Tibial artery (tissue), 4 donors: Measurements from ENCODE around the gene LUZP1.

Experiments
- DNase-seq, 2 donors: peaks; one replicate each; pipeline ENCODE4 v3.0.0-alpha.2; 2019
- H3K27ac ChIP-seq, 2 donors: fragments of 200-600 bp; sonication (generic) in 1 of 2; 1 replicate in 1 of 2; 2 replicates in 1 of 2; pipeline ENCODE4 v1.5.1; 2018 to 2019; ENCODE audit warnings: mild to moderate bottlenecking in 1 of 2
- H3K27me3 ChIP-seq, 2 donors: fragments of 200-600 bp; sonication (generic) in 1 of 2; one replicate each; pipeline versions ENCODE4 v1.5.1 to v1.6.0; 2016 to 2019
- H3K36me3 ChIP-seq, 3 donors: fragments of 200-600 bp; sonication (generic) in 2 of 3; one replicate each; pipeline ENCODE4 v1.5.1; 2016 to 2019; ENCODE audit warnings: mild to moderate bottlenecking in 2 of 3
- H3K4me1 ChIP-seq, 4 donors: fragments of 200-600 bp; sonication (generic) in 2 of 4; 1 replicate in 3 of 4; 2 replicates in 1 of 4; pipeline ENCODE4 v1.5.1; 2016 to 2019
- H3K4me3 ChIP-seq, 2 donors: fragments of 200-600 bp; sonication (generic) in 1 of 2; 1 replicate in 1 of 2; 2 replicates in 1 of 2; pipeline ENCODE4 v1.5.1; 2018 to 2019; ENCODE audit warnings: mild to moderate bottlenecking in 2 of 2
- H3K9me3 ChIP-seq, 3 donors: fragments of 200-600 bp; sonication (generic) in 1 of 3; one replicate each; pipeline ENCODE4 v1.5.1; 2016 to 2019
- intact Hi-C: fragments of 100-400 bp; cut with DNase I; formaldehyde crosslinking; loops from one replicate; pipeline ENCODE4 v1.15.0; 2023; ENCODE audit warnings: low total_unique reads
- TF ChIP-seq, protein P1 (sequence below), 2 experiments: fragments of 200-600 bp in 1 of 2; fragments of 450-650 bp in 1 of 2; IDR thresholded peaks; one replicate each; pipeline ENCODE4 v1.5.1; 2017 to 2019; ENCODE audit warnings: antibody characterized with exemption in 2 of 2, mild to moderate bottlenecking in 1 of 2, moderate library complexity in 1 of 2

LUZP1 gene

DNA sequence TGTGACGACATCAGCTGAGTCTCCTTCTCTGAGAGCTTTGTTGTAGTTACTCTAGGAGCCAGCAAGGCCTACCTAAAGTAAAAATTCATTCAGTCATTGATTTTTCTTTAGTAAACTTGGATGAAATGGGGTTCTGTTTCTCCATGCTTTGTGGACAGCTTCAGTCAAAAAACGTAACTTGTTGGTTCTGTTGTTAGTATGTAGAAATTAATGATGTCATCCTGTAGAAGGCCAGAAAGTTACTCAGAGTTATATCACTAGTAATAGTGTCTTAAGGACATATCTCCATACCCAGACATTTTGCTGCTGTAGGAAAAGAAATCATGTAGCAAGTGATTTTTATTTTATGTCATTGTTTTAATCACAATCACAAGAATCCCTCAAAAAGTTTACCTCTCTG lies 106.4 kb downstream of the LUZP1 start:
- Histone ChIP-seq H3K27ac (no peak overlapping the region), H3K36me3 (peaks cover 43 to 75% (median 49%) of the 10 kb centered on the region in 3 donors), H3K4me3 (no peak overlapping the region), H3K4me1 (no peaks in the 10 kb centered on the region), H3K27me3 (no peaks in the 10 kb centered on the region), H3K9me3 (no peaks in the 10 kb centered on the region)
- TF ChIP-seq, protein P1, sequence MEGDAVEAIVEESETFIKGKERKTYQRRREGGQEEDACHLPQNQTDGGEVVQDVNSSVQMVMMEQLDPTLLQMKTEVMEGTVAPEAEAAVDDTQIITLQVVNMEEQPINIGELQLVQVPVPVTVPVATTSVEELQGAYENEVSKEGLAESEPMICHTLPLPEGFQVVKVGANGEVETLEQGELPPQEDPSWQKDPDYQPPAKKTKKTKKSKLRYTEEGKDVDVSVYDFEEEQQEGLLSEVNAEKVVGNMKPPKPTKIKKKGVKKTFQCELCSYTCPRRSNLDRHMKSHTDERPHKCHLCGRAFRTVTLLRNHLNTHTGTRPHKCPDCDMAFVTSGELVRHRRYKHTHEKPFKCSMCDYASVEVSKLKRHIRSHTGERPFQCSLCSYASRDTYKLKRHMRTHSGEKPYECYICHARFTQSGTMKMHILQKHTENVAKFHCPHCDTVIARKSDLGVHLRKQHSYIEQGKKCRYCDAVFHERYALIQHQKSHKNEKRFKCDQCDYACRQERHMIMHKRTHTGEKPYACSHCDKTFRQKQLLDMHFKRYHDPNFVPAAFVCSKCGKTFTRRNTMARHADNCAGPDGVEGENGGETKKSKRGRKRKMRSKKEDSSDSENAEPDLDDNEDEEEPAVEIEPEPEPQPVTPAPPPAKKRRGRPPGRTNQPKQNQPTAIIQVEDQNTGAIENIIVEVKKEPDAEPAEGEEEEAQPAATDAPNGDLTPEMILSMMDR (IDR thresholded peaks at IDR 0.05): no peak
- no peak for DNase-seq
- intact Hi-C loops: no loop called here

DNA sequence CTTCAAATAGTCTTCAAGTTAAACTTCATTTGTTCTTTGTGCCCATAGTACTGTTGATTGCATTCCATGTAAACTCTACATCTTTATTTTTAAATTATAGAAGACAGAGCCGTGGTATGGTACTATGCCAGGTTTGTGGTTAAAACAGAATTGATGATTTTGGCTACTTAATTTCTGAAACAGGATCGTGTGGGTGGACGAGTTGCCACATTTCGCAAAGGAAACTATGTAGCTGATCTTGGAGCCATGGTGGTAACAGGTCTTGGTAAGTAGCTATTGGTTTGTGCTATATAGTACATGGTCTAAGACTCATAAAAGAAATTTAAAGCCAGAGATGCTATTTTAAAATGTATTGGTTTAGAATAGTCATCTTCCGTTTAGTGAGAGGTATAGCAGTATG lies 111.4 kb downstream of the LUZP1 start:
- no peak for DNase-seq
- no peaks in the 10 kb centered on the region for H3K4me1 ChIP-seq
- no peak overlapping the region for H3K27ac ChIP-seq
- intact Hi-C loops: no loop called here
- H3K4me3 ChIP-seq: no peak overlapping the region
- TF ChIP-seq, protein P1 (IDR thresholded peaks at IDR 0.05): no peak
- H3K36me3 ChIP-seq: peaks cover 43 to 73% (median 56%) of the 10 kb centered on the region in 3 donors
- no peaks in the 10 kb centered on the region for H3K27me3 ChIP-seq
- no peaks in the 10 kb centered on the region for H3K9me3 ChIP-seq

DNA sequence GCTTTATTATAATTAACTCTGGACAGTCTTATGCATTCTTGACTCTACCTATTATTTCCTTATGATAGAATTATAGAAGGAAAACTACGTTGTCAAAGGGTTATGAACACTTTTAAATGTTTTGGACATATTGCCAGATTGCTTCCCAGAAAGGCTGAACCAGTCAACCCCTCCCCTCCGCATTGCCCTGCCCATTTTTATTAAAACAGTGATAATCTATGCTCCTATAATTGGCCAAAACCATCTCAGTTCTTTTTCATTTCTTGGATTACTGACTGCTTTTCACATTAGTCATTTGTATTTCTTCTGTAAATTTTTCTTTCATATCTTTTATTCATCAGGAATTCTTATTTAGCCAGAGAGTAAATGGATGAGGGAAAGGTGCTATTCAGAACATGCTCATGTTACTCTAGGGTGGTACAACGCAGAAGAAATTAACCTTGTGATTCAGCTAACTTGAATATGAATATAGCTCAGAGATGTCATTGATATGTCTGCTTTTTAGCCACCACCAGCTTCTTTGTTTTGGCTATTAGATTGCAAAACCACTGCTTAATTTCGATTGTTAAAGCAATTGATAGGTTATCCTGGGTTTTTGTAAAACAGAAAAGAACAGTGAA lies 117.3 kb downstream of the LUZP1 start:
- Histone ChIP-seq H3K4me3 (no peak overlapping the region), H3K36me3 (peaks cover 14 to 29% (median 27%) of the 10 kb centered on the region in 3 donors), H3K4me1 (no peaks in the 10 kb centered on the region), H3K27me3 (no peaks in the 10 kb centered on the region), H3K9me3 (no peaks in the 10 kb centered on the region), H3K27ac (no peak overlapping the region)
- intact Hi-C loops: no loop called here
- TF ChIP-seq, protein P1 (IDR thresholded peaks at IDR 0.05): no peak
- no peak for DNase-seq

DNA sequence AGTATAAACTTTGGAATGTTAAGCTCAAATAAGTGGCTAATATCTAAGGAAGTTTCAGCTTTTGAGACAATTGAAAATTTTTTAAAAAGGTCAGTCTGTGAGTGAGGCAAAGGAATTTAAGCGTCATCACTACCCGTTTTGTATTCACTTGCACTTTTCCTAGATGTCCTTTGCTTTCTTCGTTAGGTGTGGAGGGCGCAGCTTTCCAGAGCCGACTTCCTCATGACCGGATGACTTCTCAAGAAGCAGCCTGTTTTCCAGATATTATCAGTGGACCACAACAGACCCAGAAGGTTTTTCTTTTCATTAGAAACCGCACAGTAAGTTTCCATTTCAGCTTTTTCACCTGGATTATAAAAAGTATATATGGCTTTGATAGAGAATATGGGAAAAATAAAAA lies 118.5 kb downstream of the LUZP1 start:
- H3K9me3 ChIP-seq: no peaks in the 10 kb centered on the region
- peaks cover 14 to 23% (median 22%) of the 10 kb centered on the region in 3 donors for H3K36me3 ChIP-seq
- H3K27me3 ChIP-seq: no peaks in the 10 kb centered on the region
- H3K4me3 ChIP-seq: no peak overlapping the region
- DNase-seq: no peak
- TF ChIP-seq, protein P1 (IDR thresholded peaks at IDR 0.05): no peak
- intact Hi-C loops: no loop called here
- no peaks in the 10 kb centered on the region for H3K4me1 ChIP-seq
- H3K27ac ChIP-seq: no peak overlapping the region

DNA sequence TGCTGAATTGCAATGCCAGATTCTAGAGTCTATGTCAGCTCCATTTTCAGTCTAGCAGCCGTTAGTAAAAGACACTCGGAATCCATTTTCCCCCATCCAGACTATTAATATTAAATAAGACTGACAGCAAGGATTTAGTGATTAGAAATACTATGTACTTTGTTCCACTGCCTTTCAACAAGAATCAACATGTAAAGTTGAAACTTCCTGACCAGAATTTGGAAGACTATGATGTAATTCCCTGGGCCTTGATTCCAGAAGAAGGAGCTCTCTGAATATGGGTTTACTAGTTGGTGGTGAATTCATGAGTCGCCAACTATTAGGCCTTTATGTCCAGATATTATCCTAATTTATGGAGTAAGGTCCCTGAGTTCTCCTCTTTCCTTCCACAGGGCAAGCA lies 124.6 kb downstream of the LUZP1 start:
- DNase-seq: no peak

More for the DNA sequence above, 124.6 kb downstream of the LUZP1 start:
- Histone ChIP-seq H3K9me3 (no peaks in the 10 kb centered on the region), H3K27ac (no peak overlapping the region), H3K36me3 (peaks cover 0 to 5% (median 0%) of the 10 kb centered on the region in 3 donors), H3K4me3 (no peak overlapping the region), H3K4me1 (peaks cover 0 to 10% (median 3%) of the 10 kb centered on the region in 4 donors), H3K27me3 (no peaks in the 10 kb centered on the region)
- TF ChIP-seq, protein P1 (IDR thresholded peaks at IDR 0.05): no peak
- intact Hi-C loops: no loop called here
